ENCODE results near the gene TBP.
A peak's percentile ranks its signal among the peaks of the same experiment; 100 is the strongest.
"Not testable (repeated sequence)": the region's sequence is repeated elsewhere in the genome, so short reads cannot be mapped to it uniquely, and the experiment has no call there.

Gene TBP

DNA sequence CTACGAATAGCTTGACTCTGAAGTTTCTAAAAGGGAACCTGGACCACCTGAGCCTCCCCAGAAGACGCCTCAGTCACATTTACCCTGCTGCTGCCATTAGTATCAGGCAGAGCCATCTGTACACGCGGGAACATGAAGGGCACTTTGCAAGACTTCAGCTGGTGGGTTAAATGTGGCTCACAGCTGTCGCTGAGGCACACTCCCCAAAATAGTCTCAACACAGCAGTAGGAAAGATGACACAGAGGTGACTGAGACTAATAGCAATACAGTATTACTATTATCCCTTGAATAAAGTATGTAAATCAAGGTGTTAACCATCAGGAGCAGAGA is 30.0 kb upstream of the TBP start:
- no peak for DNase-seq (ENCODE audit: low read depth)
- H3K4me3 ChIP-seq (ENCODE audit: low read depth, low read length), result no peak overlapping the region
- TF ChIP-seq, protein P1, sequence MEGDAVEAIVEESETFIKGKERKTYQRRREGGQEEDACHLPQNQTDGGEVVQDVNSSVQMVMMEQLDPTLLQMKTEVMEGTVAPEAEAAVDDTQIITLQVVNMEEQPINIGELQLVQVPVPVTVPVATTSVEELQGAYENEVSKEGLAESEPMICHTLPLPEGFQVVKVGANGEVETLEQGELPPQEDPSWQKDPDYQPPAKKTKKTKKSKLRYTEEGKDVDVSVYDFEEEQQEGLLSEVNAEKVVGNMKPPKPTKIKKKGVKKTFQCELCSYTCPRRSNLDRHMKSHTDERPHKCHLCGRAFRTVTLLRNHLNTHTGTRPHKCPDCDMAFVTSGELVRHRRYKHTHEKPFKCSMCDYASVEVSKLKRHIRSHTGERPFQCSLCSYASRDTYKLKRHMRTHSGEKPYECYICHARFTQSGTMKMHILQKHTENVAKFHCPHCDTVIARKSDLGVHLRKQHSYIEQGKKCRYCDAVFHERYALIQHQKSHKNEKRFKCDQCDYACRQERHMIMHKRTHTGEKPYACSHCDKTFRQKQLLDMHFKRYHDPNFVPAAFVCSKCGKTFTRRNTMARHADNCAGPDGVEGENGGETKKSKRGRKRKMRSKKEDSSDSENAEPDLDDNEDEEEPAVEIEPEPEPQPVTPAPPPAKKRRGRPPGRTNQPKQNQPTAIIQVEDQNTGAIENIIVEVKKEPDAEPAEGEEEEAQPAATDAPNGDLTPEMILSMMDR (conservative IDR thresholded peaks at IDR 0.05; ENCODE audit: low read depth, low read length), result no peak

DNA sequence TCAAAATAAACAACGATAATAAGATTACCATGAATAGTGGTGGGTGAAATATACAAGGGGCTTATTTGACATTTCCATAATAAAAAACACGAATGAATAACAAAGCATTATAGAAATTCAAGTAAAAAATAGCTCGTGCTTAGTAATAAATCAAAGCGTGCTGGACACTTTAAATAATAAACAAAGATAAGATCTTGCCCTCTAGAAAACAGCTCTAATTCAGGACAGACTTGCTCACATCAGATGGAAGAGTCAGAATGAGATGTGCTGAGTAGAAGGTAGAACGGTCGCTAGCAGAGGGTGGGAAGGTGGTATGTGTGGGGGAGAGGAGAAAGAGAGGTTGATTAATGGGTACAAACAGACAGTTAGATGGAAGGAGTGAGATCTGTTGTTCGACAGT is 28.4 kb upstream of the TBP start:
- TF ChIP-seq, protein P1 (conservative IDR thresholded peaks at IDR 0.05; ENCODE audit: low read depth, low read length), result no peak
- H3K4me3 ChIP-seq (ENCODE audit: low read depth, low read length), result no peak overlapping the region
- no peak for DNase-seq (ENCODE audit: low read depth)

DNA sequence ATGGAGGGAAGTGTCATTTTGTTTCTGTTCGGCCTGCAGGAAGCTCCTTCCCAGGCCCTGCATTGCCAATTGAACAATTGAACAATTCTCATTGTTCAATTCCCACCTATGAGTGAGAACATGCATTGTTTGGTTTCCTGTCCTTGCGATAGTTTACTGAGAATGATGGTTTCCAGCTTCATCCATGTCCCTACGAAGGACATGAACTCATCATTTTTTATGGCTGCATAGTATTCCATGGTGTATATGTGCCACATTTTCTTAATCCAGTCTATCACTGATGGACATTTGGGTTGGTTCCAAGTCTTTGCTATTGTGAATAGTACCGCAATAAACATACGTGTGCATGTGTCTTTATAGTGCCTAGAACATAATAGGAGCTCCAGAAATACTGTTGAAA is 26.2 kb upstream of the TBP start:
- H3K4me3 ChIP-seq (ENCODE audit: low read depth, low read length); DNase-seq (ENCODE audit: low read depth): not testable (repeated sequence)

DNA sequence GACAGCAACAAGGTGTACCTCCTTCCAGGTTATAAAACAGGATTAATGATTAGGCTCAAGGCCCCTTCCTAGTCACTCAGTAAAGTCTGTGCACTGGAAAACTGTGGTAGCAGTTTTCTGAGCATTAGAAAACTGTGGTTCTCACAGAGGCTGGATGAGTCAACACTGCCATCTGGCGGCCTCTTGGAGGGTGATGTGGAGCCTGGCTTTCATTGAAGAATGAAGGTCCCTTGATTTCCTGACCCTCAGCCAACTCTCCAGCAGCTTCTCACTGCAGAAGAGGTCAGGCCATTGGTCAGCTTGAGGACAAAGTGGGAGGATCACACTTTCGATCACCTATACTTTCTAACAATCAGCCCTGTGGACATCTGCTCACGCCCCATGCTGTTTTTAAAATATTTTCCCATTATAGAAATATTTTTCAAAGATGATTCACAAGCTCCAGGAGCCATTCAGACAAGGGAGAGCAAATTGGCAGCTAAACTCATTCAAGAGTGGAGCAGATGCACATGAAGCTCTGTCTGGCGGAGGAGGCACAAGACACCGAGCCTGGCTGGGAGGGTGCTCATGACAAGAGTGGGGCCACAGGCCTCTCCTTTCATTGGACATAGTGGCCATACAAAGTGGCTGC is 24.2 kb upstream of the TBP start:
- no peak overlapping the region for H3K4me3 ChIP-seq (ENCODE audit: low read depth, low read length)
- peak; percentile 90 for DNase-seq (ENCODE audit: low read depth)
- TF ChIP-seq, protein P1 (conservative IDR thresholded peaks at IDR 0.05; ENCODE audit: low read depth, low read length), result peak; percentile 99

DNA sequence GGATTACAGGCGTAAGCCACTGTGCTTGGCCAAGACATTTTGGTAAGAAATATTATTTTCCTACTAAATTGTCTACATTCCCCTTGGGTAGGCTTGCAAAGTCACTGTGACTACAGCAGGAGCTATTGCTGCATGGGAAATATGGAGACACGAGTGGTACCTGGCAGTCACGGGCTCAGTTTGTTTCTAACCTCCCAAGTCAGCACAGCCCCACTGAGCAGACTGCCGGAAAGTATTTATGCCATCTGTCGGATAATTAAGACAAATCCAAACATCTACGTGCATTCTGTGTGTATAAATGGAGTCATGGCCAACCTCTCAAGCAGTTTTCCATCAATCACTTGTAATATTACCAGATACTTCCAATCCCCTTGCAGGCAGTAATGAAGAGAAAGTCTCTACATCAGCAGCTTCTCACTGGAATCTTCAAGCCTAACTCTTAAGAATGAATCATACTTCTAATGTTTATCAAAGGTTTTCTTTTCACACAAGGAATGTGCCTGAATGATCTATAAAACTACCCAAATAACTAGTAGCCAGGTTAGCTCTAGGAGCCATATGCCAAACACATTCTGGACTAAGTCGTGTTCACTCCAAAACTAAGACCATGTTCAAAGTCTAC is 21.2 kb upstream of the TBP start:
- peak; percentile 28 for DNase-seq (ENCODE audit: low read depth)
- H3K4me3 ChIP-seq (ENCODE audit: low read depth, low read length), result no peak overlapping the region
- TF ChIP-seq, protein P1 (conservative IDR thresholded peaks at IDR 0.05; ENCODE audit: low read depth, low read length), result no peak

DNA sequence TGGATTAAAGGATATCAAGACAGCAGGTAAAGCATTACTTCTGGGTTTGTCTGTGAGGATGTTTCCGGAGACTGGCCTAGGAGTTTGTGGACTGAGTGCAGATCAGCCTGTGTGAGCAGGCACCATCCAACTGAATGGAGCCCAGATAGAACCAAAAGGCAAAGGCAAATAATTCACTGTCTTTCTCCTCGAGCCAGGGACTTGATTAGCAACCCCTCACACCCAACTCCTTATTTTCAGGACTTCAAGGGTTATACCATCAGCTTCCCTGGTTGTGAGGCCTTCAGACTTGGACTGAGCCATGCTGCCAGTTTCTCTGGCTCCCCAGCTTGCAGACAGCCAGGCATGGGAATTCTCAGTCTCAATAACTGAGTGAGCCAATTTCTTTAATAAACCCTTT is 20.4 kb upstream of the TBP start:
- TF ChIP-seq, protein P1 (conservative IDR thresholded peaks at IDR 0.05; ENCODE audit: low read depth, low read length), result no peak
- H3K4me3 ChIP-seq (ENCODE audit: low read depth, low read length), result no peak overlapping the region
- DNase-seq (ENCODE audit: low read depth), result no peak

DNA sequence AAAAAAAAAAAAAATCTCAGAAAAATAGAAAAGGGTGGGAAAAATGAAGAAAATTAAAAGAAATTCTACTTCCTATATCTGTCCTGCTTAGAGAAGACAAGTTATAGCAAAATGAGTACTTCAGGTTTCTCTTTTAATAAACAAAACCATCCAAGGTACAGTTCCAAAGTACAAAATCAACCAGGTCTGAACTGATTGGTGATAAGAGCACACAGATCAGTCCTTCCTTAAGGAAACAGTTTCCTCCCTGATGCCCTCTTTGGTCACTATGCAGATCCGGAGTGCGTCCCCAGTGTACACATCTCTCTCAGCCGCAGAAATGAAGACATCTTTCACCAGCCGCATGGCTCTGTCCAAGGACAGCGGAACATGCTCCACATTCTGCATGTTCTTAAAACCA is 19.2 kb upstream of the TBP start:
- TF ChIP-seq, protein P1 (conservative IDR thresholded peaks at IDR 0.05; ENCODE audit: low read depth, low read length), result no peak
- no peak for DNase-seq (ENCODE audit: low read depth)

More for the DNA sequence above, 19.2 kb upstream of the TBP start:
- H3K4me3 ChIP-seq (ENCODE audit: low read depth, low read length), result no peak overlapping the region

All from choroid plexus epithelial cell (primary cell).